ENCODE results near the gene BZW2. TPM values are rescaled to one million over a fixed set of nuclear protein-coding genes. Genes with fewer than 3 reads are reported as not detected.

BZW2 gene
- total RNA-seq, 1 donor from 2014 or later, result 61.4 TPM

DNA sequence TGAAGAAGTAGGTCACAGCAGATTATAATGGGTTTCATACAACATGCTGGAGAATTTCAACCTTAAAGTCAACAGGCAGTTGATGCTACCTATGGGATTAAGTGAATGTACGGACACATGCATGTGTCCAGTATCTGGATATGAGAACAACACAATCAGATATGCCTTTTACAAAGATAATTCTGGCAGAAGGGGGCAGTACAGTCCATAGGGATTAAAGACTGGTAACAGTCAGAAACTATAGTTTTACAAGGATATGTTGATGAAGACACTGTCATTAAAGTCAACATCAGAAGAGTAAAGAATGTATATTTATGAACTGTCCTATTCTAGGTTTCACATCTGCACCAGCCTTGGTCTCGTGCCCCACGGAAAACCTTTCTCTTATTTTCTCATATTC is 41.9 kb upstream of the BZW2 start:
- H3K27me3 ChIP-seq, result no peaks in the 10 kb centered on the region
- intact Hi-C loops (cut with DNase I), result no loop called here
- no peak for DNase-seq (ENCODE audit: extremely low spot score in 2 of 2)
- H3K9me3 ChIP-seq, result no peaks in the 10 kb centered on the region
- H3K27ac ChIP-seq, result no peak overlapping the region
- no peak overlapping the region for H3K4me3 ChIP-seq
- peaks cover 0 to 59% of the 10 kb centered on the region in 2 donors for H3K36me3 ChIP-seq
- TF ChIP-seq POLR2A (IDR thresholded peaks at IDR 0.05) (no peak), POLR2AphosphoS5 (IDR thresholded peaks at IDR 0.05; ENCODE audit: insufficient read depth in 1 of 2, low read depth in 1 of 2) (no peak)
- TF ChIP-seq, protein P1, sequence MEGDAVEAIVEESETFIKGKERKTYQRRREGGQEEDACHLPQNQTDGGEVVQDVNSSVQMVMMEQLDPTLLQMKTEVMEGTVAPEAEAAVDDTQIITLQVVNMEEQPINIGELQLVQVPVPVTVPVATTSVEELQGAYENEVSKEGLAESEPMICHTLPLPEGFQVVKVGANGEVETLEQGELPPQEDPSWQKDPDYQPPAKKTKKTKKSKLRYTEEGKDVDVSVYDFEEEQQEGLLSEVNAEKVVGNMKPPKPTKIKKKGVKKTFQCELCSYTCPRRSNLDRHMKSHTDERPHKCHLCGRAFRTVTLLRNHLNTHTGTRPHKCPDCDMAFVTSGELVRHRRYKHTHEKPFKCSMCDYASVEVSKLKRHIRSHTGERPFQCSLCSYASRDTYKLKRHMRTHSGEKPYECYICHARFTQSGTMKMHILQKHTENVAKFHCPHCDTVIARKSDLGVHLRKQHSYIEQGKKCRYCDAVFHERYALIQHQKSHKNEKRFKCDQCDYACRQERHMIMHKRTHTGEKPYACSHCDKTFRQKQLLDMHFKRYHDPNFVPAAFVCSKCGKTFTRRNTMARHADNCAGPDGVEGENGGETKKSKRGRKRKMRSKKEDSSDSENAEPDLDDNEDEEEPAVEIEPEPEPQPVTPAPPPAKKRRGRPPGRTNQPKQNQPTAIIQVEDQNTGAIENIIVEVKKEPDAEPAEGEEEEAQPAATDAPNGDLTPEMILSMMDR (IDR thresholded peaks at IDR 0.05), result no peak
- no peaks in the 10 kb centered on the region for H3K4me1 ChIP-seq

DNA sequence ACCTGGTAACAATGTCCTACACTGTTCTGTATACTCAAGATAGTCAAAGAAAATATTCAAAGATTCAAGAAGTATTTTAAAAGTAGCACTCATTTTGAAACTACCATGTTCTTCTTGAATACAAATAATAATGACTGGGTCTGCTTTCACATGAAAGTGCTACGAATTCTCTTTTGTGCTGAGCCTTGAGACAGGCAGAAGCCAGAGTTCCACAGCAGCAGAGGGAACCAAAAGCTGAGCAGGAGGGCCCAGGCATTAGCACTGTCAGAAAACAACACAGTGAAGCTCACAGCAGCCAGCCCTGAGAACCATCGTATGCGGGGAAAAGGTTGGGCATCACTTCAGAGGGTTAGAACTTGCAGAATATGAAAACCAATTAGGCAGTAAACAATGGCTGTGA is 39.3 kb upstream of the BZW2 start:
- Histone ChIP-seq H3K27ac (no peak overlapping the region), H3K4me1 (no peaks in the 10 kb centered on the region), H3K9me3 (no peaks in the 10 kb centered on the region), H3K4me3 (no peak overlapping the region), H3K27me3 (no peaks in the 10 kb centered on the region), H3K36me3 (peaks cover 0 to 48% of the 10 kb centered on the region in 2 donors)
- intact Hi-C loops (cut with DNase I), result no loop called here
- TF ChIP-seq POLR2A (IDR thresholded peaks at IDR 0.05) (no peak), POLR2AphosphoS5 (IDR thresholded peaks at IDR 0.05; ENCODE audit: insufficient read depth in 1 of 2, low read depth in 1 of 2) (no peak)
- no peak for DNase-seq (ENCODE audit: extremely low spot score in 2 of 2)

DNA sequence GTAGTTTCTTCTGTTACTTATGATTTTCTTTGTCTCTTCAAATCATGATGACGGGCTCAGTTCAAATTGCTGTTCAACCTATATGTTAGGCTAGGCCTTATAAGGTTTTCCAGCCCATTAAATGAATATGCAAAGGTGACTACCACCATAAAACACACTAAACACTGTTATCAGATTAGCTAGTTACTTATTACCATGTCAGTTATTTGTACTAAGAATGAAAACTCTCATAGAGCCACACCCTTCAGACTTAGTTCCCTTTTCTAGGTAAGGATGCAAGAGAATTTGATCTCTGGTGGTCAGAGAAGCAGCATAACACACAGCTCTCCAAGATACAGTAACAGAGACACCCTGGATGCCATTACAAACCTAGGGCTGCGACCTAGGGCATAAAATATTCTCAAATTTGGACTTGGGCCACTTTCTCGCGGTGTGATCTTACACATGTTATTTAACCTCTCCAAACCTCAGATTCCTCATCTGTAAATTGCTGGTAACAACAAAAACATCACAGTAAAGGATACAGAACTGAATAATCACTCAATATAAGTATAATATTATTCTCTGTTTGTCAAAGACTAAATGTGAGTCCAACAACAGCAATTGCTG is 36.0 kb upstream of the BZW2 start:
- Histone ChIP-seq H3K36me3 (peaks cover 0 to 39% of the 10 kb centered on the region in 2 donors), H3K4me1 (no peaks in the 10 kb centered on the region), H3K4me3 (no peak overlapping the region), H3K27me3 (no peaks in the 10 kb centered on the region), H3K9me3 (no peaks in the 10 kb centered on the region), H3K27ac (no peak overlapping the region)
- no peak for DNase-seq (ENCODE audit: extremely low spot score in 2 of 2)
- TF ChIP-seq POLR2A (IDR thresholded peaks at IDR 0.05) (no peak), POLR2AphosphoS5 (IDR thresholded peaks at IDR 0.05; ENCODE audit: insufficient read depth in 1 of 2, low read depth in 1 of 2) (no peak)
- TF ChIP-seq, protein P1 (IDR thresholded peaks at IDR 0.05), result no peak
- intact Hi-C loops (cut with DNase I), result no loop called here

DNA sequence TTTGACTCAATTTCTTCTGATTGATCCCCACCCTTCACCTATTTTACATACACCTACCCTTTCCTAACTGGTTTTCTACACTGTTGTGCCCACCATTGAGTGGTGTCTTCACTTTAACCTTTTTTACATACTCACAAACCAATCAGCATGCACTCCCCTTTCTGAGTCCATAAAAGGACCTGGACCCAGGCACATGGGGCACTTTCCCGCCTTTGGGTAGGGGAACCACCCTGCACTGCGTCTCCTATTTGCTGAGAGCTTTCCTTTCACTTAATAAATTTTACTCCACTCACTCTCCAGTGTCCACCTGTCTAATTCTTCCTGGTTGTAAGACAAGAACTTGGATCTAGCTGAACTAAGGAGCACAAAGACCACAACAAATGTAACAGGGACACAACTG is 34.3 kb upstream of the BZW2 start:
- no peak for DNase-seq (ENCODE audit: extremely low spot score in 2 of 2)
- H3K36me3 ChIP-seq, result peaks cover 0 to 45% of the 10 kb centered on the region in 2 donors
- no peak overlapping the region for H3K4me3 ChIP-seq
- H3K27me3 ChIP-seq, result no peaks in the 10 kb centered on the region
- no peaks in the 10 kb centered on the region for H3K4me1 ChIP-seq
- no peaks in the 10 kb centered on the region for H3K9me3 ChIP-seq
- intact Hi-C loops (cut with DNase I), result no loop called here
- H3K27ac ChIP-seq, result no peak overlapping the region
- TF ChIP-seq POLR2AphosphoS5 (IDR thresholded peaks at IDR 0.05; ENCODE audit: insufficient read depth in 1 of 2, low read depth in 1 of 2) (no peak), POLR2A (IDR thresholded peaks at IDR 0.05) (no peak)
- TF ChIP-seq, protein P1 (IDR thresholded peaks at IDR 0.05), result no peak

DNA sequence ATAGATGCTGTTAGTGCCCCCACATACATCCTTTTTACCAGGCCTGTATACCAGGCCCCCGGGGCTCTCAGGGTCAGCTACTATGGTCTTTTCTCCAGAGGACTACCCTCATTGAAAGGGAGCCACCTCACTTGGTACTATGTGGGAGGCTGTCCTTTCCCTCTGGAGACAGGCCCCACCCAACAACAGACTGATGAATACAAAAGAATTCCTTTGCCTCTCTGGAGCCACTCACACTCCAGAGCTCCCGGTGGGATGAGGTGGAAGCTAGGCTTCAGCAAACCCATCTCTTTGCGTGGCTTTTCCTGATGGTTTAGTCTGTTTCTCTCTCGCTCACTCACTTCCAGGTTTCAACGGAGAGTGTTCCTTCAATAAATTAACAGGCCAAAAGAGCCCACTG is 30.8 kb upstream of the BZW2 start:
- H3K4me1 ChIP-seq, result no peaks in the 10 kb centered on the region
- intact Hi-C loops (cut with DNase I), result no loop called here
- peaks cover 0 to 53% of the 10 kb centered on the region in 2 donors for H3K36me3 ChIP-seq
- TF ChIP-seq POLR2A (IDR thresholded peaks at IDR 0.05) (no peak), POLR2AphosphoS5 (IDR thresholded peaks at IDR 0.05; ENCODE audit: insufficient read depth in 1 of 2, low read depth in 1 of 2) (no peak)
- TF ChIP-seq, protein P1 (IDR thresholded peaks at IDR 0.05), result no peak
- no peak for DNase-seq (ENCODE audit: extremely low spot score in 2 of 2)
- no peaks in the 10 kb centered on the region for H3K9me3 ChIP-seq
- no peaks in the 10 kb centered on the region for H3K27me3 ChIP-seq
- H3K27ac ChIP-seq, result no peak overlapping the region
- no peak overlapping the region for H3K4me3 ChIP-seq

Data from vagina (tissue), 2 donors.